ENCODE measurements around the gene MAMLD1. TPM values are rescaled to one million over a fixed set of nuclear protein-coding genes. Genes with fewer than 3 reads are reported as not detected.

The MAMLD1 gene
- total and polyA plus RNA-seq, 2 experiments from 2014 or later, result 4.1 to 9.0 TPM

GRCh38 chrX:150450519-150451177, 87.5 kb downstream of the MAMLD1 start:
- no peak overlapping the region for H3K4me3 ChIP-seq
- H3K9ac ChIP-seq, result no peak overlapping the region
- in situ Hi-C loops (cut with MboI), result no loop called here
- DNase-seq, result no peak
- WGBS, 2 experiments (ENCODE audit: low coverage in 1 of 2, low lambda C conversion rate in 2 of 2, missing lambda C conversion rate in 2 of 2), result 96 to 100% methylated on average over 3 to 5 of the region's 5 CpGs
- no peaks in the 10 kb centered on the region for H3F3A ChIP-seq (ENCODE audit: insufficient read depth)
- no peak overlapping the region for H3K4me2 ChIP-seq (ENCODE audit: unreplicated experiment)
- no peaks in the 10 kb centered on the region for H3K4me1 ChIP-seq (ENCODE audit: insufficient read depth)
- H3K9me2 ChIP-seq (ENCODE audit: insufficient read depth), result no peaks in the 10 kb centered on the region
- no peaks in the 10 kb centered on the region for H3K9me3 ChIP-seq (ENCODE audit: low read depth)
- no peaks in the 10 kb centered on the region for H4K20me1 ChIP-seq (ENCODE audit: insufficient read depth)
- no peak overlapping the region for H3K27ac ChIP-seq
- TF ChIP-seq EZH2phosphoT487 (IDR thresholded peaks at IDR 0.05; ENCODE audit: insufficient read depth, low read depth), result no peak
- TF ChIP-seq EZH2 (IDR thresholded peaks at IDR 0.05; ENCODE audit: insufficient read depth, poor library complexity, severe bottlenecking), result no peak
- no peaks in the 10 kb centered on the region; the same call in 1 of the 2 replicates for H3K36me3 ChIP-seq (ENCODE audit: low read depth)
- no peaks in the 10 kb centered on the region for H3K79me2 ChIP-seq (ENCODE audit: insufficient read depth)
- no peak overlapping the region for H2AFZ ChIP-seq
- H3K27me3 ChIP-seq (replicated peaks; ENCODE audit: insufficient read depth), result no peaks in the 10 kb centered on the region

- H3K4me3 ChIP-seq, result no peak overlapping the region
- no peaks in the 10 kb centered on the region for H3K9me3 ChIP-seq (ENCODE audit: low read depth)
- H3F3A ChIP-seq (ENCODE audit: insufficient read depth), result no peaks in the 10 kb centered on the region
- H3K9ac ChIP-seq, result no peak overlapping the region
- no peaks in the 10 kb centered on the region for H3K4me1 ChIP-seq (ENCODE audit: insufficient read depth)
- H4K20me1 ChIP-seq (ENCODE audit: insufficient read depth), result no peaks in the 10 kb centered on the region
- H3K27ac ChIP-seq, result no peak overlapping the region
- WGBS, 2 experiments (ENCODE audit: low coverage in 1 of 2, low lambda C conversion rate in 2 of 2, missing lambda C conversion rate in 2 of 2), result 67 to 71% methylated on average over 3 of the region's 3 CpGs
- H3K9me2 ChIP-seq (ENCODE audit: insufficient read depth), result no peaks in the 10 kb centered on the region
- H3K27me3 ChIP-seq (replicated peaks; ENCODE audit: insufficient read depth), result no peaks in the 10 kb centered on the region
- H3K79me2 ChIP-seq (ENCODE audit: insufficient read depth), result no peaks in the 10 kb centered on the region
- no peak for TF ChIP-seq EZH2phosphoT487 (IDR thresholded peaks at IDR 0.05; ENCODE audit: insufficient read depth, low read depth)
- no peak for TF ChIP-seq EZH2 (IDR thresholded peaks at IDR 0.05; ENCODE audit: insufficient read depth, poor library complexity, severe bottlenecking)
- in situ Hi-C loops (cut with MboI), result no loop called here
- no peak for DNase-seq
- no peaks in the 10 kb centered on the region; the same call in 1 of the 2 replicates for H3K36me3 ChIP-seq (ENCODE audit: low read depth)
- H2AFZ ChIP-seq, result no peak overlapping the region
- H3K4me2 ChIP-seq (ENCODE audit: unreplicated experiment), result no peak overlapping the region
These were observed 88.8 kb downstream of the MAMLD1 start for GRCh38 chrX:150451953-150452352.

- Histone ChIP-seq H3K27ac (no peak overlapping the region), H3K36me3 (ENCODE audit: low read depth) (no peaks in the 10 kb centered on the region; the same call in 1 of the 2 replicates), H3K4me1 (ENCODE audit: insufficient read depth) (no peaks in the 10 kb centered on the region), H3K27me3 (replicated peaks; ENCODE audit: insufficient read depth) (no peaks in the 10 kb centered on the region), H4K20me1 (ENCODE audit: insufficient read depth) (no peaks in the 10 kb centered on the region), H3K9me2 (ENCODE audit: insufficient read depth) (no peaks in the 10 kb centered on the region), H3F3A (ENCODE audit: insufficient read depth) (no peaks in the 10 kb centered on the region), H3K79me2 (ENCODE audit: insufficient read depth) (no peaks in the 10 kb centered on the region), H3K9ac (no peak overlapping the region), H3K4me3 (no peak overlapping the region), H3K4me2 (ENCODE audit: unreplicated experiment) (no peak overlapping the region), H2AFZ (no peak overlapping the region), H3K9me3 (ENCODE audit: low read depth) (no peaks in the 10 kb centered on the region)
- no peak for TF ChIP-seq EZH2phosphoT487 (IDR thresholded peaks at IDR 0.05; ENCODE audit: insufficient read depth, low read depth)
- no peak for TF ChIP-seq EZH2 (IDR thresholded peaks at IDR 0.05; ENCODE audit: insufficient read depth, poor library complexity, severe bottlenecking)
- in situ Hi-C loops (cut with MboI), result no loop called here
- no peak for DNase-seq
These were observed 91.0 kb downstream of the MAMLD1 start for GRCh38 chrX:150454083-150454482.

DNA sequence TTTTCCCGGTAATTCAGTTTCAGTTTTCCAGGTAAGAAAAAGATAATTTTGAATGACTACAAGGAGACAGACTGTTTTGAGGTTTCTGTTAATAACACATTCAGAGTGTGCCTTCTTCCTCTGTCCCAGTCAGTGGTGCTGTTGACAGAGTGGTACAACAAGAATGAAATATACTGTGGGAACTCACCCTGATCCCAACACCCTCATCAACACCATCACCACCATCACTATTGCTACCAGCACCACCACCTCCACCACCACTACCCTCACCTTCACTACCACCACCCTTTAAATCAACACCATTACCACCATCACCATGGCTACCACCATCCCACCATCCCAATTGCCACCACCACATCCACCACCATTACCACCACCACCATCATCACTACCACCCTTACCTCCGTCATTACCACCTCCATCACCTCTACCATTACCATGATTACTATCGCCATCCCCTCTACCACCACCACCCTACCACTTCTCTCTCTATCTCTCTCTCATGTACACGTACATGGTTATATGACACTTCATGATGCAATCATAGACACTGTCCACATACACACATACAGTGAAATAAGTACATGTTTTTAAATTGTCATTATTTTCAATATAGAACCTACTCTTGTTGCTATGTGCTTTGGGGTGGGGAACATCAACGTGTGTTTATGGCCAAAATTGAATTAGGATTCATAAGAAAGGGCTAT, 91.5 kb downstream of the MAMLD1 start:
- DNase-seq, result no peak
- no peaks in the 10 kb centered on the region for H3K27me3 ChIP-seq (replicated peaks; ENCODE audit: insufficient read depth)
- H3F3A ChIP-seq (ENCODE audit: insufficient read depth), result no peaks in the 10 kb centered on the region
- no peaks in the 10 kb centered on the region for H3K9me2 ChIP-seq (ENCODE audit: insufficient read depth)
- H3K79me2 ChIP-seq (ENCODE audit: insufficient read depth), result no peaks in the 10 kb centered on the region
- no peak for TF ChIP-seq EZH2 (IDR thresholded peaks at IDR 0.05; ENCODE audit: insufficient read depth, poor library complexity, severe bottlenecking)
- TF ChIP-seq EZH2phosphoT487 (IDR thresholded peaks at IDR 0.05; ENCODE audit: insufficient read depth, low read depth), result no peak
- no peaks in the 10 kb centered on the region for H3K9me3 ChIP-seq (ENCODE audit: low read depth)
- in situ Hi-C loops (cut with MboI), result no loop called here
- H3K36me3 ChIP-seq (ENCODE audit: low read depth), result no peaks in the 10 kb centered on the region; the same call in 1 of the 2 replicates
- no peak overlapping the region for H3K4me3 ChIP-seq
- H2AFZ ChIP-seq, result no peak overlapping the region
- H3K4me2 ChIP-seq (ENCODE audit: unreplicated experiment), result no peak overlapping the region
- no peaks in the 10 kb centered on the region for H4K20me1 ChIP-seq (ENCODE audit: insufficient read depth)
- H3K4me1 ChIP-seq (ENCODE audit: insufficient read depth), result no peaks in the 10 kb centered on the region
- WGBS, 2 experiments (ENCODE audit: low coverage in 1 of 2, low lambda C conversion rate in 2 of 2, missing lambda C conversion rate in 2 of 2), result 82 to 85% methylated on average over 5 of the region's 5 CpGs
- H3K9ac ChIP-seq, result no peak overlapping the region
- H3K27ac ChIP-seq, result no peak overlapping the region
